ENCODE measurements around the gene FADS1.

FADS1 gene

DNA sequence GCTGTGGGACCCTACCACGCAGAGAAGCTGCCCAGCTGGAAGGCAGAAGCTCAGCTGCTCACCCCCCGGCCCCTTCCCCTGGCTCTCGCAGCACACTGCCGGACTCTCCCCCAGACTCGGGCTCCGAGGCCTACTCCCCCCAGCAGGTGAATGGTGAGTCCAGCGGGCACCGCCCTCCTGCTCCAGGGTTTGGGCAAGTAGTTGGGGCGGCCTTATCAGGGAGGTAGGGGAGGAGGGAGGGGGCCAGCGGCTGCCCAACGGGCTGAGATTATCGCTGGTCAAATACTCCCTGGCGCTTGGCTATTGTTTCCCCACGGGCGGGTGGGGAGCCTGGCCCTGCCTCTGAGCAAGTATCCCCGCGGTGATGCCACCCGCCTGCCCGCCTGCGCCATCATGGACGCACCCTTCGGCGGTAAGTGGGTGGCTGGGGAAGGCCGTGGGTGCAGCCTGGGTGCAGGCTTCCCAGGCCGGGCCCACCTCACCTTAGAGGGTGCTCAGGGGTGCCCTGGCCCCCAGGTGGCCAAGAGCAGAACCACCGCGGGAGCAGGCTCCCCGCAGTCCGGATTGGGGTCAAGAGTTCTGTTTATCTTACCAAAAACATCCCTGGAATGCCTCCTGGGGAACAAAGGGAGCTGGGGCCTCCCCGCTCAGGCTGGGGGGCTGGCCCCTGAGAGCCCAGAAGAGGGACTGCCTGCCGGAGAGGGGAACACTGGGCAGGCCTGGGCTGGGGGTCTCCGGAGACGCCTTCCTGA lies 47.5 kb downstream of the FADS1 start:
- Histone ChIP-seq H3K27ac (replicated peaks) (no peak overlapping the region), H3K4me3 (replicated peaks; ENCODE audit: insufficient read depth, low read length) (no peak overlapping the region), H3K27me3 (ENCODE audit: insufficient read depth, poor library complexity, severe bottlenecking) (no peaks in the 10 kb centered on the region)
- no peak for DNase-seq (ENCODE audit: low read depth in 1 of 2, low spot score in 1 of 2)
- TF ChIP-seq GABPA (IDR thresholded peaks at IDR 0.05; ENCODE audit: low read depth) (no peak), REST (IDR thresholded peaks at IDR 0.05; ENCODE audit: insufficient replicate concordance, low read depth) (no peak), SPI1 (IDR thresholded peaks at IDR 0.05; ENCODE audit: borderline replicate concordance, low read depth) (no peak), POLR2AphosphoS5 (IDR thresholded peaks at IDR 0.05; ENCODE audit: low read depth) (no peak)
- TF ChIP-seq, protein P1, sequence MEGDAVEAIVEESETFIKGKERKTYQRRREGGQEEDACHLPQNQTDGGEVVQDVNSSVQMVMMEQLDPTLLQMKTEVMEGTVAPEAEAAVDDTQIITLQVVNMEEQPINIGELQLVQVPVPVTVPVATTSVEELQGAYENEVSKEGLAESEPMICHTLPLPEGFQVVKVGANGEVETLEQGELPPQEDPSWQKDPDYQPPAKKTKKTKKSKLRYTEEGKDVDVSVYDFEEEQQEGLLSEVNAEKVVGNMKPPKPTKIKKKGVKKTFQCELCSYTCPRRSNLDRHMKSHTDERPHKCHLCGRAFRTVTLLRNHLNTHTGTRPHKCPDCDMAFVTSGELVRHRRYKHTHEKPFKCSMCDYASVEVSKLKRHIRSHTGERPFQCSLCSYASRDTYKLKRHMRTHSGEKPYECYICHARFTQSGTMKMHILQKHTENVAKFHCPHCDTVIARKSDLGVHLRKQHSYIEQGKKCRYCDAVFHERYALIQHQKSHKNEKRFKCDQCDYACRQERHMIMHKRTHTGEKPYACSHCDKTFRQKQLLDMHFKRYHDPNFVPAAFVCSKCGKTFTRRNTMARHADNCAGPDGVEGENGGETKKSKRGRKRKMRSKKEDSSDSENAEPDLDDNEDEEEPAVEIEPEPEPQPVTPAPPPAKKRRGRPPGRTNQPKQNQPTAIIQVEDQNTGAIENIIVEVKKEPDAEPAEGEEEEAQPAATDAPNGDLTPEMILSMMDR (IDR thresholded peaks at IDR 0.05; ENCODE audit: insufficient read depth, low read length): no peak

- DNase-seq (ENCODE audit: low read depth in 1 of 2, low spot score in 1 of 2): no peak
- no peak overlapping the region for H3K27ac ChIP-seq (replicated peaks)
- TF ChIP-seq, protein P1 (IDR thresholded peaks at IDR 0.05; ENCODE audit: insufficient read depth, low read length): no peak
- TF ChIP-seq SPI1 (IDR thresholded peaks at IDR 0.05; ENCODE audit: borderline replicate concordance, low read depth): no peak
- TF ChIP-seq GABPA (IDR thresholded peaks at IDR 0.05; ENCODE audit: low read depth): no peak
- no peak for TF ChIP-seq POLR2AphosphoS5 (IDR thresholded peaks at IDR 0.05; ENCODE audit: low read depth)
Measured at GRCh38 chr11:61768376-61769076, 48.3 kb downstream of the FADS1 start.

DNA sequence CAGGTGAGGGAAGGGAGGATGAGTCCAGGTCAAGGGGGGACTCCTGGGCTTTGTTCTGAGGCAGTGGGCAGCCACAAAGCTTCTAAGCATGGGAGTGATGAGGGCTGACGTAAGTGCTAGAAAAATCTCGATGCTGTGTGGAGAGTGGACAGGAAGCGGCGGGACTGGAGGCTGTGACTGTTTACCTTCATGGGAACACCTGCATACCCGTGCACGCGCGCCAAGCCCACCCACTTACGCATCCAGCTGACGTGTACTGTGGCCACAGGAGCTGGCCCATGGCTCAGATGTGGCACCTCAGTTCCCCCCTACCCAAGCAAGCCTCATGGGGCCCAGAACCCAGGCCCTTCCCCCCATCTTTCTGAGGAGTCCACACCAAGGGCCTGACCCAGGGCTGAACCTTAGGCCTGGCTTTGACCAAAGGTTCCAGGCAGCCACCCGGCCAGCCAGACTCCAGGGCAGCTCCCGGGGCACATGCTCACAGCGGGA lies 50.4 kb downstream of the FADS1 start:
- TF ChIP-seq GABPA (IDR thresholded peaks at IDR 0.05; ENCODE audit: low read depth) (no peak), SPI1 (IDR thresholded peaks at IDR 0.05; ENCODE audit: borderline replicate concordance, low read depth) (no peak), POLR2AphosphoS5 (IDR thresholded peaks at IDR 0.05; ENCODE audit: low read depth) (no peak), REST (IDR thresholded peaks at IDR 0.05; ENCODE audit: insufficient replicate concordance, low read depth) (no peak)
- TF ChIP-seq, protein P1 (IDR thresholded peaks at IDR 0.05; ENCODE audit: insufficient read depth, low read length): no peak
- Histone ChIP-seq H3K27ac (replicated peaks) (no peak overlapping the region), H3K27me3 (ENCODE audit: insufficient read depth, poor library complexity, severe bottlenecking) (peaks cover 3% of the 10 kb centered on the region), H3K4me3 (replicated peaks; ENCODE audit: insufficient read depth, low read length) (no peak overlapping the region)
- no peak for DNase-seq (ENCODE audit: low read depth in 1 of 2, low spot score in 1 of 2)

More at GRCh38 chr11:61768376-61769076, 48.3 kb downstream of the FADS1 start:
- Histone ChIP-seq H3K27me3 (ENCODE audit: insufficient read depth, poor library complexity, severe bottlenecking) (no peaks in the 10 kb centered on the region), H3K4me3 (replicated peaks; ENCODE audit: insufficient read depth, low read length) (no peak overlapping the region)

Measured in HL-60 (cell line).